Uterus (tissue), 4 donors: ENCODE data around the gene PNISR. TPM values are rescaled to one million over a fixed set of nuclear protein-coding genes. Genes with fewer than 3 reads are reported as not detected.

Experiments used
- DNase-seq, 2 donors: peaks; one replicate each; pipeline ENCODE4 v3.0.0-alpha.2; 2019 to 2020
- H3K27ac ChIP-seq, 2 donors: fragments of 200-600 bp; sonication (generic); 1 replicate in 1 of 2; 2 replicates in 1 of 2; pipeline ENCODE4 v1.5.1; 2016 to 2018
- H3K27me3 ChIP-seq, 2 donors: fragments of 200-600 bp; sonication (generic); one replicate each; pipeline ENCODE4 v1.5.1; 2018 to 2019; ENCODE audit warnings: control low read depth in 1 of 2
- H3K36me3 ChIP-seq, 2 donors: fragments of 200-600 bp; sonication (generic); one replicate each; pipeline ENCODE4 v1.5.1; 2019; ENCODE audit warnings: control low read depth in 1 of 2
- H3K4me1 ChIP-seq, 2 donors: fragments of 200-600 bp; sonication (generic); one replicate each; pipeline ENCODE4 v1.5.1; 2018 to 2019; ENCODE audit warnings: control low read depth in 1 of 2
- H3K4me3 ChIP-seq, 2 donors: fragments of 200-600 bp; sonication (generic); 1 replicate in 1 of 2; 2 replicates in 1 of 2; pipeline ENCODE4 v1.5.1; 2018 to 2019; ENCODE audit warnings: mild to moderate bottlenecking in 1 of 2
- H3K9me3 ChIP-seq, 2 donors: fragments of 200-600 bp; sonication (generic); one replicate each; pipeline ENCODE4 v1.5.1; 2019; ENCODE audit warnings: control low read depth in 1 of 2
- POLR2A ChIP-seq, 2 donors: fragments of 450-650 bp; IDR thresholded peaks; one replicate each; pipeline ENCODE4 v1.6.1; 2016; ENCODE audit warnings: antibody characterized with exemption in 2 of 2, mild to moderate bottlenecking in 1 of 2, moderate library complexity in 1 of 2
- intact Hi-C: fragments of 100-400 bp; cut with DNase I; formaldehyde crosslinking; loops from one replicate; pipeline ENCODE4 v1.15.1; 2023; ENCODE audit warnings: low total_unique reads
- total RNA-seq, 4 donors: library from RNA; depleted of rRNA in 3 of 4; stranded (reverse); fragments of >200 nt in 3 of 4; gene quantifications; one replicate each; pipeline versions ENCODE4 v1.1.0 to v1.2.4, GENCODE V29; 2014 to 2023
- TF ChIP-seq, protein P1 (sequence below), 4 experiments: fragments of 200-600 bp in 2 of 4; fragments of 450-650 bp in 2 of 4; sonication (generic) in 2 of 4; IDR thresholded peaks; one replicate each; pipeline ENCODE4 v1.5.1; 2016 to 2019; ENCODE audit warnings: antibody characterized with exemption in 4 of 4, mild to moderate bottlenecking in 2 of 4, moderate library complexity in 1 of 4
- donor health status: DM: yes; HTN: yes; CAD: no.

PNISR gene
- total RNA-seq, 4 donors from 2014 or later = 107 to 265 (median 153) TPM

GRCh38 chr6:99390896-99391295, 34.2 kb downstream of the PNISR start:
- Histone ChIP-seq H3K4me1 (no peaks in the 10 kb centered on the region), H3K9me3 (no peaks in the 10 kb centered on the region), H3K4me3 (no peak overlapping the region), H3K36me3 (no peaks in the 10 kb centered on the region), H3K27me3 (no peaks in the 10 kb centered on the region), H3K27ac (no peak overlapping the region)
- intact Hi-C loops = no loop called here
- DNase-seq = no peak
- TF ChIP-seq, protein P1, sequence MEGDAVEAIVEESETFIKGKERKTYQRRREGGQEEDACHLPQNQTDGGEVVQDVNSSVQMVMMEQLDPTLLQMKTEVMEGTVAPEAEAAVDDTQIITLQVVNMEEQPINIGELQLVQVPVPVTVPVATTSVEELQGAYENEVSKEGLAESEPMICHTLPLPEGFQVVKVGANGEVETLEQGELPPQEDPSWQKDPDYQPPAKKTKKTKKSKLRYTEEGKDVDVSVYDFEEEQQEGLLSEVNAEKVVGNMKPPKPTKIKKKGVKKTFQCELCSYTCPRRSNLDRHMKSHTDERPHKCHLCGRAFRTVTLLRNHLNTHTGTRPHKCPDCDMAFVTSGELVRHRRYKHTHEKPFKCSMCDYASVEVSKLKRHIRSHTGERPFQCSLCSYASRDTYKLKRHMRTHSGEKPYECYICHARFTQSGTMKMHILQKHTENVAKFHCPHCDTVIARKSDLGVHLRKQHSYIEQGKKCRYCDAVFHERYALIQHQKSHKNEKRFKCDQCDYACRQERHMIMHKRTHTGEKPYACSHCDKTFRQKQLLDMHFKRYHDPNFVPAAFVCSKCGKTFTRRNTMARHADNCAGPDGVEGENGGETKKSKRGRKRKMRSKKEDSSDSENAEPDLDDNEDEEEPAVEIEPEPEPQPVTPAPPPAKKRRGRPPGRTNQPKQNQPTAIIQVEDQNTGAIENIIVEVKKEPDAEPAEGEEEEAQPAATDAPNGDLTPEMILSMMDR (IDR thresholded peaks at IDR 0.05) = no peak
- TF ChIP-seq POLR2A (IDR thresholded peaks at IDR 0.05) = no peak

DNA sequence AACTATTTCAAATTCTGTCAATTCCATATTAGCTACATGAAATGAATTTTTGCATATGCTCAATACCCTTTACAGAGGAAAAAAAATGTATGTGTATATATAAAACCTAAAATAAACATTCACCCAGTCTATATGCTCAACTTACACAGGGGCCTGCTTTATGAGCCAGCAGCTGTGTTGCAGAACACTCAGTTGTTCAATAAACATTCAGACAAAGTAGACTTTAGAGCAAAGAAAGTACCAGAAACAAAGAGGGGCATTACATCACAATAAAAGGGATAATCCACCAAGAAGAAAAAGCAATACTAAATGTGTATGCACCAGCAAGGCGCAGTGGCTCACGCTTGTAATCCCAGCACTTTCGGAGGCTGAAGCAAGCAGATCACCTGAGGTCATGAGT, 40.6 kb downstream of the PNISR start:
- no peak for DNase-seq
- Histone ChIP-seq H3K27ac (no peak overlapping the region), H3K4me3 (no peak overlapping the region), H3K27me3 (no peaks in the 10 kb centered on the region), H3K36me3 (no peaks in the 10 kb centered on the region), H3K9me3 (no peaks in the 10 kb centered on the region), H3K4me1 (no peaks in the 10 kb centered on the region)
- TF ChIP-seq, protein P1 (IDR thresholded peaks at IDR 0.05) = no peak
- TF ChIP-seq POLR2A (IDR thresholded peaks at IDR 0.05) = no peak
- intact Hi-C loops = no loop called here

- intact Hi-C loops = no loop called here
Observed at GRCh38 chr6:99378636-99379035, 46.5 kb downstream of the PNISR start.

DNA sequence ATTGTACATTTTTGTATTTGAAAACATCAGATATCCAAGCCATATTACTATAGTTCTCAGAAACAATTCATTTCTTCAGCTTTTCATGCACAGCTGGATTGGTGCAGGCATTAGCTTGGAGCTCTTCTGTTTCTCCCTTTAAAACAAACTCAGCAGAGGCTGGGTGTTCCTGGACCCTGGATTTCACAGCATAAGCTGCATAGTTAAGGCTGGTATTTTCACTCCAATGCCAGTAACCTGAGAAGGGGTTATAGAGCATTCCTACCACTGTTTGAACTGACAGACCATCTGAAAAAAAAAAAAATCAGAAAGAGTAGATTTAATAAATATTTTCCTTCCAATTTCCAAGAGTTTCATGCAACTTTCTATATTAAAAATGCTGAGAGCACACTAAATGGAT, 55.6 kb downstream of the PNISR start:
- Histone ChIP-seq H3K27ac (no peak overlapping the region), H3K4me1 (no peaks in the 10 kb centered on the region), H3K9me3 (no peaks in the 10 kb centered on the region), H3K4me3 (no peak overlapping the region), H3K27me3 (no peaks in the 10 kb centered on the region), H3K36me3 (no peaks in the 10 kb centered on the region)
- intact Hi-C loops = no loop called here
- no peak for DNase-seq
- TF ChIP-seq POLR2A (IDR thresholded peaks at IDR 0.05) = no peak
- TF ChIP-seq, protein P1 (IDR thresholded peaks at IDR 0.05) = no peak

More at GRCh38 chr6:99378636-99379035, 46.5 kb downstream of the PNISR start:
- no peak overlapping the region for H3K27ac ChIP-seq
- H3K9me3 ChIP-seq = no peaks in the 10 kb centered on the region
- no peaks in the 10 kb centered on the region for H3K4me1 ChIP-seq
- H3K27me3 ChIP-seq = no peaks in the 10 kb centered on the region
- H3K36me3 ChIP-seq = no peaks in the 10 kb centered on the region
- DNase-seq = no peak
- no peak overlapping the region for H3K4me3 ChIP-seq
- TF ChIP-seq, protein P1 (IDR thresholded peaks at IDR 0.05) = no peak
- no peak for TF ChIP-seq POLR2A (IDR thresholded peaks at IDR 0.05)

- TF ChIP-seq POLR2A (IDR thresholded peaks at IDR 0.05) = no peak
- TF ChIP-seq, protein P1 (IDR thresholded peaks at IDR 0.05) = no peak
- Histone ChIP-seq H3K4me3 (no peak overlapping the region), H3K4me1 (no peaks in the 10 kb centered on the region), H3K9me3 (no peaks in the 10 kb centered on the region), H3K27ac (no peak overlapping the region), H3K27me3 (no peaks in the 10 kb centered on the region), H3K36me3 (no peaks in the 10 kb centered on the region)
- DNase-seq = no peak
- intact Hi-C loops = no loop called here
Observed at GRCh38 chr6:99366852-99367251, 58.3 kb downstream of the PNISR start.
